GM12891 (cell line): ENCODE results near the gene SNX7.

Experiments used
- POLR2AphosphoS5 ChIP-seq: IDR thresholded peaks from 2 replicates; pipeline ENCODE4 v1.6.1; 2011; ENCODE audit warnings: low read depth, low read length, control low read depth
- SPI1 ChIP-seq: IDR thresholded peaks from 2 replicates; pipeline ENCODE4 v1.6.1; 2011; ENCODE audit warnings: low read depth, low read length, control low read depth

DNA sequence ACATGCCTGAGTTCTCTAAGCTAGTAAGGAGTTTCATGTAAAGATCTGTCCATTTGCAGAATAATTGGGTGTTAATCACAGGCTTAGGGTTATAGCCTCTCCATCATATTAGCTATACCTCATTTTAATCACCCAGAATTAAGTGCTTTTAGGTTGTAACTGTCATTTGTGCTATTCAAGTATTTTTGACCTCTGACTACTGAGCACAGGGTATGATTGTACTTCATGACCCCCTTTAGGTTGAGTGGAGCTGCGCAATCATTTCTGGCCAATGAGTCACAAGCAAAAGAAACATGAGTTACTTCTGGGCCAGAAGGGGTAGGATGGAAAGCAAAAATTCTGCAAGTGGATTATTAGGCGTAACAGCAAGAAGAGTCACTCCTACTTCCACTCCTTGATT is 8.4 kb upstream of the SNX7 start:
- TF ChIP-seq SPI1 (no peak), POLR2AphosphoS5 (no peak)
